Measurements from ENCODE around the gene TRABD2A. TPM values are rescaled to one million over a fixed set of nuclear protein-coding genes. Genes with fewer than 3 reads are reported as not detected.

Gene TRABD2A
- total and polyA plus RNA-seq, 4 donors, result 0.26 to 10.3 (median 0.55) TPM

GRCh38 chr2:84856787-84857186 is 24.1 kb downstream of the TRABD2A start:
- no peak overlapping the region for H3K27ac ChIP-seq (ENCODE audit: low read depth in 1 of 2, low read length in 2 of 2)
- no peak for TF ChIP-seq NR2F2 (IDR thresholded peaks at IDR 0.05)
- TF ChIP-seq SP1 (IDR thresholded peaks at IDR 0.05), result no peak
- no peak for TF ChIP-seq HNF4G (IDR thresholded peaks at IDR 0.05)
- no peak for TF ChIP-seq JUND (IDR thresholded peaks at IDR 0.05)
- no peak for TF ChIP-seq RAD21 (IDR thresholded peaks at IDR 0.05)
- no peak for TF ChIP-seq YY1 (IDR thresholded peaks at IDR 0.05)
- no peak for TF ChIP-seq ZBTB33 (IDR thresholded peaks at IDR 0.05)
- TF ChIP-seq MAX (IDR thresholded peaks at IDR 0.05), result no peak
- no peak for TF ChIP-seq CTCF (IDR thresholded peaks at IDR 0.05; ENCODE audit: low read depth, low read length, missing input control)
- TF ChIP-seq ATF3 (IDR thresholded peaks at IDR 0.05), result no peak
- no peak for TF ChIP-seq REST (IDR thresholded peaks at IDR 0.05)
- no peaks in the 10 kb centered on the region for H3K9me3 ChIP-seq (ENCODE audit: control insufficient read depth in 4 of 4, low read length in 3 of 4)
- H3K4me1 ChIP-seq (ENCODE audit: control insufficient read depth in 4 of 4, insufficient read depth in 4 of 4, low read length in 3 of 4), result no peaks in the 10 kb centered on the region
- DNase-seq (ENCODE audit: low spot score), result no peak
- H3K4me3 ChIP-seq (ENCODE audit: low read depth in 1 of 3, low read length in 3 of 3), result no peak overlapping the region
- H3K9ac ChIP-seq (ENCODE audit: low read depth in 1 of 2, low read length in 2 of 2), result no peak overlapping the region
- H3K36me3 ChIP-seq (ENCODE audit: control insufficient read depth in 4 of 4, insufficient read depth in 3 of 4, low read depth in 1 of 4, low read length in 3 of 4), result no peaks in the 10 kb centered on the region
- no peaks in the 10 kb centered on the region for H3K27me3 ChIP-seq (ENCODE audit: control insufficient read depth in 4 of 4, insufficient read depth in 4 of 4, low read length in 3 of 4)
- WGBS, result 84% methylated on average over 6 of the region's 6 CpGs

GRCh38 chr2:84855731-84856130 is 25.2 kb downstream of the TRABD2A start:
- Histone ChIP-seq H3K4me3 (ENCODE audit: low read depth in 1 of 3, low read length in 3 of 3) (no peak overlapping the region), H3K27me3 (ENCODE audit: control insufficient read depth in 4 of 4, insufficient read depth in 4 of 4, low read length in 3 of 4) (no peaks in the 10 kb centered on the region), H3K36me3 (ENCODE audit: control insufficient read depth in 4 of 4, insufficient read depth in 3 of 4, low read depth in 1 of 4, low read length in 3 of 4) (no peaks in the 10 kb centered on the region), H3K9me3 (ENCODE audit: control insufficient read depth in 4 of 4, low read length in 3 of 4) (no peaks in the 10 kb centered on the region), H3K27ac (ENCODE audit: low read depth in 1 of 2, low read length in 2 of 2) (no peak overlapping the region), H3K4me1 (ENCODE audit: control insufficient read depth in 4 of 4, insufficient read depth in 4 of 4, low read length in 3 of 4) (no peaks in the 10 kb centered on the region), H3K9ac (ENCODE audit: low read depth in 1 of 2, low read length in 2 of 2) (no peak overlapping the region)
- TF ChIP-seq GABPA (IDR thresholded peaks at IDR 0.05 in 1 of 2, conservative IDR thresholded peaks at IDR 0.05 in 1 of 2), result no peak
- WGBS, result 64% methylated on average over 11 of the region's 11 CpGs
- DNase-seq (ENCODE audit: low spot score), result no peak

Measured in liver (tissue), 9 donors.